ENCODE results near the gene ZDHHC7.

Gene ZDHHC7

GRCh38 chr16:84989749-84990620 is 21.4 kb downstream of the ZDHHC7 start:
- no peak for DNase-seq

GRCh38 chr16:84988328-84989080 is 22.8 kb downstream of the ZDHHC7 start:
- no peak for DNase-seq

- DNase-seq, result no peak
These were observed 24.5 kb downstream of the ZDHHC7 start for GRCh38 chr16:84986879-84987278.

- no peak for DNase-seq
These were observed 25.2 kb downstream of the ZDHHC7 start for GRCh38 chr16:84986102-84986501.

- DNase-seq, result no peak
These were observed 26.0 kb downstream of the ZDHHC7 start for GRCh38 chr16:84985079-84986065.

- DNase-seq, result peak; percentile 42
These were observed 28.9 kb downstream of the ZDHHC7 start for GRCh38 chr16:84982434-84982833.

GRCh38 chr16:84979516-84979915 is 31.8 kb downstream of the ZDHHC7 start:
- no peak for DNase-seq

- DNase-seq, result no peak
These were observed 34.5 kb downstream of the ZDHHC7 start for GRCh38 chr16:84976644-84977400.

GRCh38 chr16:84975522-84975921 is 35.8 kb downstream of the ZDHHC7 start:
- DNase-seq, result no peak

- no peak for DNase-seq
These were observed 36.3 kb downstream of the ZDHHC7 start for GRCh38 chr16:84975066-84975465.

GRCh38 chr16:84973776-84974523 is 37.4 kb downstream of the ZDHHC7 start:
- no peak for DNase-seq

- DNase-seq, result no peak
These were observed 38.1 kb downstream of the ZDHHC7 start for GRCh38 chr16:84973236-84973635.

- DNase-seq, result peak; percentile 78
These were observed 40.7 kb downstream of the ZDHHC7 start for GRCh38 chr16:84970447-84971127.

- no peak for DNase-seq
These were observed 43.5 kb downstream of the ZDHHC7 start for GRCh38 chr16:84967828-84968227.

- DNase-seq, result no peak
These were observed 45.6 kb downstream of the ZDHHC7 start for GRCh38 chr16:84965428-84966415.

- no peak for DNase-seq
These were observed 46.8 kb downstream of the ZDHHC7 start for GRCh38 chr16:84964386-84965128.

- DNase-seq, result no peak
These were observed 48.3 kb downstream of the ZDHHC7 start for GRCh38 chr16:84963066-84963465.

- DNase-seq, result no peak
These were observed 50.4 kb downstream of the ZDHHC7 start for GRCh38 chr16:84960942-84961341.

All from CD4-positive, alpha-beta T cell treated with Interleukin-15 for 1 hour (primary cell).